ENCODE results near the gene GP1BA.

The GP1BA gene

GRCh38 chr17:4938688-4939545 is 6.8 kb downstream of the GP1BA start:
- no peak for DNase-seq (ENCODE audit: low read depth in 3 of 3)

GRCh38 chr17:4939546-4939795 is 7.4 kb downstream of the GP1BA start:
- DNase-seq (ENCODE audit: low read depth in 3 of 3) = no peak

- DNase-seq (ENCODE audit: low read depth in 3 of 3) = peak; percentile 89 to 96 (median 94)
These were observed 7.9 kb downstream of the GP1BA start, which contains the start of the genes RNF167 and SLC25A11 for GRCh38 chr17:4939796-4940554. Gene RNF167 (plus strand): TSS chr17:4940268. CDS start chr17:4940910, 642 bp downstream. Gene SLC25A11 (minus strand): TSS chr17:4940046. CDS start chr17:4939910, 136 bp downstream.

- DNase-seq (ENCODE audit: low read depth in 3 of 3) = no peak
These were observed 8.7 kb downstream of the GP1BA start for GRCh38 chr17:4940555-4941318.

GRCh38 chr17:4941319-4941610 is 9.2 kb downstream of the GP1BA start:
- no peak for DNase-seq (ENCODE audit: low read depth in 3 of 3)

GRCh38 chr17:4942760-4943508 is 10.9 kb downstream of the GP1BA start:
- DNase-seq (ENCODE audit: low read depth in 3 of 3) = no peak

GRCh38 chr17:4944163-4944553 is 12.1 kb downstream of the GP1BA start:
- DNase-seq (ENCODE audit: low read depth in 3 of 3) = peak in 1 of 3 donors; percentile 51

- no peak for DNase-seq (ENCODE audit: low read depth in 3 of 3)
These were observed 12.6 kb downstream of the GP1BA start for GRCh38 chr17:4944554-4945175.

GRCh38 chr17:4945176-4945943 is 13.3 kb downstream of the GP1BA start:
- peak in 2 of 3 donors; percentile 82 to 83 for DNase-seq (ENCODE audit: low read depth in 3 of 3)

- DNase-seq (ENCODE audit: low read depth in 3 of 3) = no peak
These were observed 13.8 kb downstream of the GP1BA start for GRCh38 chr17:4945944-4946280.

- DNase-seq (ENCODE audit: low read depth in 3 of 3) = no peak
These were observed 14.4 kb downstream of the GP1BA start for GRCh38 chr17:4946312-4946976.

- no peak for DNase-seq (ENCODE audit: low read depth in 3 of 3)
These were observed 14.9 kb downstream of the GP1BA start for GRCh38 chr17:4947010-4947410.

GRCh38 chr17:4947411-4948165 is 15.5 kb downstream of the GP1BA start:
- peak in 1 of 3 donors; percentile 70 for DNase-seq (ENCODE audit: low read depth in 3 of 3)

- DNase-seq (ENCODE audit: low read depth in 3 of 3) = peak; percentile 81 to 94 (median 89)
These were observed 16.3 kb downstream of the GP1BA start, which contains the start of gene PFN1 for GRCh38 chr17:4948166-4948930. Gene PFN1 (minus strand): TSS chr17:4948530. CDS start chr17:4948394, 136 bp downstream.

- peak in 2 of 3 donors; percentile 66 to 68 for DNase-seq (ENCODE audit: low read depth in 3 of 3)
These were observed 16.8 kb downstream of the GP1BA start for GRCh38 chr17:4948931-4949320.

- DNase-seq (ENCODE audit: low read depth in 3 of 3) = peak in 2 of 3 donors; percentile 61 to 73
These were observed 17.4 kb downstream of the GP1BA start for GRCh38 chr17:4949321-4950074.

- DNase-seq (ENCODE audit: low read depth in 3 of 3) = peak in 1 of 3 donors; percentile 37
These were observed 18.1 kb downstream of the GP1BA start for GRCh38 chr17:4950075-4950745.

Measured in stimulated activated CD4-positive, alpha-beta T cell treated with anti-CD3 and anti-CD28 coated beads, TNF-alpha, amount 100 ng/mL, for 48 hours (primary cell).